HL-60 (cell line): ENCODE results near the gene CACNA1E.

Experiments used
- CTCF ChIP-seq: IDR thresholded peaks from one replicate; pipeline ENCODE4 v1.5.1; 2011; ENCODE audit warnings: low read length, control low read depth, inconsistent platforms; ENCODE audit not compliant: insufficient read depth
- POLR2AphosphoS5 ChIP-seq: IDR thresholded peaks from 2 replicates; pipeline ENCODE4 v1.6.1; 2012; ENCODE audit warnings: low read depth
- REST ChIP-seq: IDR thresholded peaks from 2 replicates; pipeline ENCODE4 v1.6.1; 2012; ENCODE audit warnings: low read depth; ENCODE audit not compliant: insufficient replicate concordance

- TF ChIP-seq POLR2AphosphoS5 = no peak
- no peak for TF ChIP-seq CTCF
- TF ChIP-seq REST = no peak
Observed at GRCh38 chr1:181458419-181458818, 24.9 kb upstream of the CACNA1E start.
